HG03064 (cell line): ENCODE results near the gene TUBB4A.

Experiments
- ATAC-seq: cut with Tn5 transposase; IDR thresholded peaks from one replicate; pipeline ENCODE4 v1.9.1; 2021; ENCODE audit warnings: low read depth; ENCODE audit not compliant: unreplicated experiment

The TUBB4A gene

GRCh38 chr19:6472713-6473112 is 29.4 kb downstream of the TUBB4A start:
- no peak for ATAC-seq

- no peak for ATAC-seq
These were observed 31.0 kb downstream of the TUBB4A start for GRCh38 chr19:6471076-6471475.

GRCh38 chr19:6470173-6470572 is 31.9 kb downstream of the TUBB4A start:
- ATAC-seq, result no peak

GRCh38 chr19:6467384-6467783 is 34.7 kb downstream of the TUBB4A start:
- ATAC-seq, result no peak

GRCh38 chr19:6466526-6467248 is 35.4 kb downstream of the TUBB4A start:
- no peak for ATAC-seq

- no peak for ATAC-seq
These were observed 36.4 kb downstream of the TUBB4A start for GRCh38 chr19:6465663-6466062.

- no peak for ATAC-seq
These were observed 37.1 kb downstream of the TUBB4A start for GRCh38 chr19:6465006-6465405.

- ATAC-seq, result no peak
These were observed 37.8 kb downstream of the TUBB4A start, which contains the start of gene CRB3 for GRCh38 chr19:6464070-6464873. CRB3 (plus strand) TSS chr19:6464271; CDS start chr19:6464702, 431 bp downstream.

- ATAC-seq, result peak; percentile 64
These were observed 41.8 kb downstream of the TUBB4A start for GRCh38 chr19:6460099-6460884.

- ATAC-seq, result peak; percentile 33
These were observed 42.6 kb downstream of the TUBB4A start, which contains the start of gene SLC25A23 for GRCh38 chr19:6459262-6460098. SLC25A23 (minus strand) TSS chr19:6459792; CDS start chr19:6459628, 164 bp downstream.

GRCh38 chr19:6458695-6459261 is 43.3 kb downstream of the TUBB4A start:
- ATAC-seq, result no peak

GRCh38 chr19:6457958-6458694 is 44.0 kb downstream of the TUBB4A start:
- no peak for ATAC-seq

GRCh38 chr19:6455924-6456323 is 46.2 kb downstream of the TUBB4A start:
- no peak for ATAC-seq

- no peak for ATAC-seq
These were observed 48.1 kb downstream of the TUBB4A start for GRCh38 chr19:6453951-6454565.

- ATAC-seq, result no peak
These were observed 49.2 kb downstream of the TUBB4A start for GRCh38 chr19:6452899-6453298.

GRCh38 chr19:6452223-6452614 is 49.9 kb downstream of the TUBB4A start:
- no peak for ATAC-seq

GRCh38 chr19:6451583-6452222 is 50.4 kb downstream of the TUBB4A start:
- no peak for ATAC-seq

GRCh38 chr19:6450166-6450565 is 51.9 kb downstream of the TUBB4A start:
- no peak for ATAC-seq
